CD4-positive, alpha-beta T cell treated with Interleukin-4 for 1 hour (primary cell): ENCODE data around the gene NAP1L1.

Experiments
- DNase-seq, 2 donors: peaks; one replicate each; pipeline ENCODE4 v3.0.0-alpha.2; 2020 to 2022

Gene NAP1L1

GRCh38 chr12:76083246-76083903, 1.1 kb downstream of the NAP1L1 start:
- DNase-seq = no peak

GRCh38 chr12:76081909-76082308, 2.6 kb downstream of the NAP1L1 start:
- no peak for DNase-seq

- no peak for DNase-seq
Observed at GRCh38 chr12:76080729-76081415, 3.6 kb downstream of the NAP1L1 start.

- no peak for DNase-seq
Observed at GRCh38 chr12:76080017-76080728, 4.3 kb downstream of the NAP1L1 start.

GRCh38 chr12:76078748-76079147, 5.7 kb downstream of the NAP1L1 start:
- no peak for DNase-seq

- DNase-seq = no peak
Observed at GRCh38 chr12:76075448-76075847, 9.0 kb downstream of the NAP1L1 start.

- DNase-seq = no peak
Observed at GRCh38 chr12:76074701-76075336, 9.7 kb downstream of the NAP1L1 start.

- DNase-seq = no peak
Observed at GRCh38 chr12:76073561-76073960, 10.9 kb downstream of the NAP1L1 start.

GRCh38 chr12:76072568-76072967, 11.9 kb downstream of the NAP1L1 start:
- no peak for DNase-seq

GRCh38 chr12:76069339-76069738, 15.1 kb downstream of the NAP1L1 start:
- DNase-seq = no peak

GRCh38 chr12:76065917-76066316, 18.6 kb downstream of the NAP1L1 start:
- DNase-seq = no peak

GRCh38 chr12:76064904-76065303, 19.6 kb downstream of the NAP1L1 start:
- no peak for DNase-seq

- no peak for DNase-seq
Observed at GRCh38 chr12:76060111-76060510, 24.4 kb downstream of the NAP1L1 start.

- DNase-seq = no peak
Observed at GRCh38 chr12:76057326-76057725, 27.2 kb downstream of the NAP1L1 start.

- no peak for DNase-seq
Observed at GRCh38 chr12:76055393-76055792, 29.1 kb downstream of the NAP1L1 start.

- no peak for DNase-seq
Observed at GRCh38 chr12:76049575-76050251, 34.8 kb downstream of the NAP1L1 start.

- DNase-seq = no peak
Observed at GRCh38 chr12:76047742-76048141, 36.7 kb downstream of the NAP1L1 start.

- DNase-seq = no peak
Observed at GRCh38 chr12:76047060-76047459, 37.4 kb downstream of the NAP1L1 start.

- no peak for DNase-seq
Observed at GRCh38 chr12:76043377-76043776, 41.1 kb downstream of the NAP1L1 start.

GRCh38 chr12:76042147-76042546, 42.3 kb downstream of the NAP1L1 start:
- no peak for DNase-seq

- DNase-seq = no peak
Observed at GRCh38 chr12:76041406-76041805, 43.1 kb downstream of the NAP1L1 start.

GRCh38 chr12:76040461-76040860, 44.0 kb downstream of the NAP1L1 start:
- DNase-seq = no peak

GRCh38 chr12:76038176-76038575, 46.3 kb downstream of the NAP1L1 start:
- DNase-seq = no peak
